Activated T-cell treated with anti-CD3 and anti-CD28 coated beads, Interleukin-2, amount 50 U/mL, for 72 hours (primary cell): ENCODE results near the gene SAMD4A. TPM values are rescaled to one million over a fixed set of nuclear protein-coding genes. Genes with fewer than 3 reads are reported as not detected.

Experiments used
- ATAC-seq, 2 donors: fragments of 150-1000 bp; cut with Tn5 transposase; replicated peaks in 1 of 2; 2 replicates each; pipeline ENCODE4 v1.10.0; 2021; ENCODE audit warnings: moderate library complexity in 2 of 2, mild to moderate bottlenecking in 1 of 2
- DNase-seq, 2 donors: peaks; one replicate each; pipeline ENCODE4 v3.0.0; 2021 to 2022; ENCODE audit warnings: mixed read lengths in 1 of 2
- H3K27ac Mint-ChIP-seq: one replicate; pipeline ENCODE4 v1.8.0; 2022; ENCODE audit warnings: mild to moderate bottlenecking, moderate library complexity, mixed read lengths
- H3K27me3 Mint-ChIP-seq: one replicate; pipeline ENCODE4 v1.8.0; 2022; ENCODE audit warnings: low read depth, mixed read lengths
- H3K36me3 Mint-ChIP-seq, 2 donors: one replicate each; pipeline ENCODE4 v1.8.0; 2022; ENCODE audit warnings: mixed read lengths in 2 of 2, mild to moderate bottlenecking in 1 of 2; ENCODE audit not compliant: insufficient read depth in 2 of 2
- H3K4me1 Mint-ChIP-seq: one replicate; pipeline ENCODE4 v1.8.0; 2022; ENCODE audit warnings: low read depth, mixed read lengths
- H3K4me3 Mint-ChIP-seq, 2 donors: one replicate each; pipeline ENCODE4 v1.8.0; 2022; ENCODE audit warnings: mild to moderate bottlenecking in 2 of 2, mixed read lengths in 2 of 2, moderate library complexity in 2 of 2
- H3K9me3 Mint-ChIP-seq, 2 donors: one replicate each; pipeline ENCODE4 v1.8.0; 2022; ENCODE audit warnings: mixed read lengths in 2 of 2
- total RNA-seq, 2 donors: library from RNA; stranded (reverse); gene quantifications; one replicate each; pipeline ENCODE4 v1.2.3, GENCODE V29; 2022

SAMD4A gene
- total RNA-seq, 2 donors from 2014 or later, result 8.2 to 10.1 TPM

DNA sequence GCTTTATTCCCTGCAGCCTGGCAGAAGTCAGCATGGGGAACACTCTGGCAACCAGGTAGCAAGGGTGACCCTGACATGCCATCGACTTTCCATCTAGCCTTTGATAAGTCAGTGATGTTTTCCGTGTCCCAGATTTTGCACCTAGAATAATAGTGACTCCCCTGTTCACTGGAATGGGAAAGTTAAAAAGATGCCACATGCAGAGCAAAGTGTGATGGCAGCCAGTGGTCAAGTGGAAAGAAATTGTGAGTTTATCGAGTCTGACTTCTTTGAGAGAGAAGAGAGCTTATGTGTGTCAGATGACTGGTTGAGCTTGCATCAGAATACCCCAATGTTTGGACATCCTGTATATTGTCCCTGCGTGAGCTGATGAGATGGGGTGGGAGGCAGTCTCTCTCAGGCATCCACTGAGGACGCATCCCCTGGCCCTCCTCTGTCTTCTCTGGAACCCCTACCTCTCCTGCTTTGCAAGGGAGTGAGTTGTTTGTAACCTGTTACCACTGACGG lies 187.2 kb downstream of the SAMD4A start:
- DNase-seq (no peak), ATAC-seq (peak in 1 of 2 donors; percentile 52)
- Mint-ChIP-seq H3K4me3 (no peak overlapping the region), H3K9me3 (no peaks in the 10 kb centered on the region), H3K36me3 (no peaks in the 10 kb centered on the region), H3K27me3 (peaks cover 17% of the 10 kb centered on the region), H3K4me1 (peaks cover 7% of the 10 kb centered on the region), H3K27ac (no peak overlapping the region)

DNA sequence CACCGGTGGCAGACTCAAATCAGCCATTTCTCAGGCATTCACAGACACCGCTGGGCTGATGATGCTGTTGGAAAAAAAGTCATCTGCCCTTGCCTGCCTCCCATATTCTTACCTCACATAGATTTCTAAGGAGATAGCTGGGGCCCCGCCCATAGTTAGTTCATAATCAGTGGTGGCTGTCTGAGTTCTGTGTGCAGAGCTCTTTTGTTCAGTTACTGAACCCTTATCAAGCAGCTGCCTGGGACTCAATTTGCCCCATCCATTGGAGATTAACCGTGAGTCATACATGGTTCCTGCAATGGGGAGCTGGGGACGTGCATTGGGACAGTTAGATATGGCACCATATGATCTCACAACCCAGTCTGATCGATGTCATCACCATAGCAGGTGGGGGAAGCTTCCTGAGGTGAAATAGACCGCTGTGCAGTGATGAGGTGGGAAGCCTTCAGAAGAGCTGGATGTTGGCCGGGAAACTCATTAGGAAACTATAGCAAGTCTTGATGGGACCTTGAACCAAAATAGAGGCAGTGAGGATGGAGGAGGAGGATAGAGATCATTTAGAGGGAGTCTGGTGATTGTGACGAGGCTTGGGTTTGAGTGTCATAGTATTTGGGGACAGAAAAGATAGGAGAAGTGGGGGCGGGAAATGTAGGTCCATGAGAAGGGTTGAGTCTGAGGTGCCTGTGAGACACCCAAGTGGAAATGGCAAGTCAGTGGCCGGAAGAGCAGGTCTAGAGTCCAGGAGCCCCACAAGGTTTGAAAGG lies 187.9 kb downstream of the SAMD4A start:
- peaks cover 17% of the 10 kb centered on the region for H3K27me3 Mint-ChIP-seq
- peaks cover 7% of the 10 kb centered on the region for H3K4me1 Mint-ChIP-seq
- H3K4me3 Mint-ChIP-seq, result no peak overlapping the region
- H3K27ac Mint-ChIP-seq, result no peak overlapping the region
- DNase-seq, result no peak
- ATAC-seq, result peak in 1 of 2 donors; percentile 39
- H3K9me3 Mint-ChIP-seq, result no peaks in the 10 kb centered on the region
- H3K36me3 Mint-ChIP-seq, result no peaks in the 10 kb centered on the region

DNA sequence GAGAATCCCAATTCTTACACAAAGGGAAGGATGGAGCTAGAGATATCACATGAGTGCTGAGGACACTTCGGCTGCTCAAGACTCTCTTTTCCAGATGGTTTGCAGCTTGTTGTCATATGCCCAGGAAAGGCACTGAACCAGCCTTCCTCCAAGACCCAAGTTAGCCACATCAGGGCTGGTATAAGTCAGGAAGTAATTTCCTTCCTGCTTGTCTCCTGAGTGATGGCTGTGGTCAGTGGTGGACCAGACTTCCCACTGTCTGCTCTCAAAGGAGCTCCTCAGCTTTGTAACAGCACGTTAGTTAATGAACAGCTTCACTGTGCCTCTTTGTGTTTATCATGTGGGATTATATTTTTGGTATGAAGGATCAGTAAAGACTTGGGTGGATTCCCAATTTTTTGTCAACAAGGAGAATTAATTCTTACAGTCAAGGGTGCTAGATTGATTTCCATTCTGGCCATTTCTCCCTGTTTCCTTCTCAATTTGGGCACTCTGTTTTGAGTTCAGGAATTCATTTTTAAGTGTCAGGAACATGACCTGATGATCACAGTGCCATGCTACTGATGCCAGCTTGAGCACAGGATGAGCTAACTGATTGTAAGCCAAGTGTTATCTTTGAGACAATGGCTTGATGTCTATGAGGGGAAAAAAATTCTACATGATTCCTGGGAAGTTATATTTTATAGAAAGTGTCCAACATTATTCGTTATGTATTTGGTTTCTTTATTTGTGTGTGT lies 189.9 kb downstream of the SAMD4A start:
- Mint-ChIP-seq H3K36me3 (no peaks in the 10 kb centered on the region), H3K9me3 (no peaks in the 10 kb centered on the region), H3K27me3 (peaks cover 17% of the 10 kb centered on the region), H3K27ac (no peak overlapping the region), H3K4me3 (no peak overlapping the region), H3K4me1 (peaks cover 7% of the 10 kb centered on the region)
- ATAC-seq (no peak), DNase-seq (no peak)

DNA sequence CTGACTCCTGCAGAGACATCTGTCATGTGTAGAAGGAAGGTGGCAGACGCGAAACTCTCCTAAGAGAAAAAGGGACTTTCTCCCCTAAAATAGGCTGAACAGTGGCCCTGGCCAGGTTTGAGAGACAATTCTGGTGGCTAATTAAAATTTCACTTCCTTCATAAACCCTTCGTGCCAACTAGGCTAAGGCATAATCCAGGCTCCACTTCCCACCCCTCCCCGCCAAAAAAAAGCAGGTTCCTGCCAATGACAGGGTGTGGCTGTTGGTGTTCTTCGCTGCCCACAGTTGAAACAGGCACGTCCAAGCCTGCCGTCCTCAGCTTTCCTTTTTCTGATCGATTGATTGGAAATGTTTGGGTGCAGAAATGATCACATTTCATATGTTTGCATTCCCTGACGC lies 191.1 kb downstream of the SAMD4A start:
- no peak for DNase-seq
- ATAC-seq, result no peak
- H3K4me3 Mint-ChIP-seq, result no peak overlapping the region
- no peaks in the 10 kb centered on the region for H3K36me3 Mint-ChIP-seq
- H3K27ac Mint-ChIP-seq, result no peak overlapping the region
- H3K4me1 Mint-ChIP-seq, result peaks cover 13% of the 10 kb centered on the region
- no peaks in the 10 kb centered on the region for H3K9me3 Mint-ChIP-seq
- H3K27me3 Mint-ChIP-seq, result peaks cover 9% of the 10 kb centered on the region

DNA sequence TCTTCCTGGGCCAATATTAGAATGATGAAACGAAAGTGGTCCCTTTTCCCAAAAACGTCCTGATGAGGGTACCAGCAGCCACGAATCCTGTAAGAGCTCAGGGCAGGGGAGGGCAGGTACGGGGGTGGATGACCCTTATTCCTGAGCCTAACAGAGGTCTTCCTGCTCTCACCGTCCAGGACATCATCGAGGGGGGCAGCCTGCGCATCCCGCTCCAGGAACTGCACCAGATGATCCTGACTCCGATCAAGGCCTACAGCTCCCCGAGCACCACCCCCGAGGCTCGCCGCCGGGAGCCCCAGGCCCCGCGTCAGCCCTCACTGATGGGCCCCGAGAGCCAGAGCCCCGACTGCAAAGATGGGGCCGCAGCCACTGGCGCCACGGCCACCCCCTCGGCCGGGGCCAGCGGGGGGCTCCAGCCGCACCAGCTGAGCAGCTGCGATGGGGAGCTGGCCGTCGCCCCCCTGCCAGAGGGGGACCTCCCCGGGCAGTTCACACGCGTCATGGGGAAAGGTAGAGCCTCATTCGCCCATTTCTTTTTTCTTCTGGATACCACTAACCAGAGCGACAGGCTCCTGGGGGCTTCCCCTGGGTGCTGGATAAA lies 193.2 kb downstream of the SAMD4A start:
- Mint-ChIP-seq H3K9me3 (no peaks in the 10 kb centered on the region), H3K4me3 (no peak overlapping the region), H3K36me3 (peaks cover 0 to 3% of the 10 kb centered on the region in 2 donors), H3K27ac (no peak overlapping the region), H3K27me3 (peaks cover 12% of the 10 kb centered on the region), H3K4me1 (peaks cover 13% of the 10 kb centered on the region)
- no peak for ATAC-seq
- DNase-seq, result no peak

DNA sequence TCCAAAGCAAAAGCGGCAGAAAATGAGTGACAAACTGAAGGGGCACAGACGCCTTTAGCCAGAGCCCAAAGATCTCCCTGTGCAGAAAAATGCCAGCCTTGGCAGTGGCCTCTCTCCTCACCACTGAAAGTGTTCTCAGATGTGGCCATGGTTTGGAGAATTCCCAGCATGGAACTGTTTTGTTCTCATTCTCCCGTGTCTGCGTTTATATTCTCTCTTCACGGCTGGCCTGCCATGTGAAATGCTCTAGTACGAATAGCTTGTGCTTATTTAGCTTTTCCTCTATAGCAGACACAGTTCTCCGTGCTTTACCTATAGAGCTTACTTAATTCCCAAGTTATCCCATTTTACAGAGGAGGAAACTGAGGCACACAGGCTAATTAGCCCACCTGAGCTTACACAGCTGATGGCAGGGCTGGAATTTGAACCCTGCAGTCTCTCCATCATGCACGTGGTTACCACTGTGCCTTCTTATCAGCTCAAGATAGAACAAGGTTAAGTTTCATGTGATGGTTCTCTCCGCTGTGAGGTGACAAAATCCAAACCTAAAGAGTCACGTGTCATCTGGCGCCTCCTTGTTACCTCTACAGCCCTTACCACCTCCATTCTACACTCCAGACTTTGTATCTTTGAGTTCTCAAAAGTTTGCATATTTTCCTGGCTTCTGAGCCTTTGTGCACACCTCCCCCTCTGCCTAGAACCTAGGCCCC lies 194.1 kb downstream of the SAMD4A start:
- ATAC-seq, result no peak

DNA sequence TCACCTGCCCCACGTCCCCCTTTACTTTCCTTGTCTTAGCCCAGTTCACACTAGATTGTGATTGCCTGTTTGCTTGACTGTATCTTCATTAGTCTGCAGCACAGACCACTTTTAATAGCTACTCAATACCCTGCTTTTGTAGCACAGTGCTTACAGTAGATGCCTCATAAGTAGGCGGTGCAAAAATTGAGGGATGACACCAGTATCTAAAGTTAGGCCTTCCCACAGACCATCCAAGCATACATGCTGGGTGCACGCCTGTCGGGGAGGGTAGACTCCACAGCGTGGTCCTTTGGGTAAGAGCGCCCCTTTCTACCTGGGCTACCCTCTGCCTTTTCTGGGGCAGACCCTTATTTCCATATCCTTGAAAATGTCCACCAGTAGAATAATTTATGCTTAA lies 194.9 kb downstream of the SAMD4A start:
- H3K27me3 Mint-ChIP-seq, result peaks cover 7% of the 10 kb centered on the region
- H3K9me3 Mint-ChIP-seq, result no peaks in the 10 kb centered on the region
- DNase-seq, result no peak
- peaks cover 0 to 3% of the 10 kb centered on the region in 2 donors for H3K36me3 Mint-ChIP-seq
- no peak for ATAC-seq
- H3K27ac Mint-ChIP-seq, result no peak overlapping the region
- H3K4me3 Mint-ChIP-seq, result no peak overlapping the region
- peaks cover 25% of the 10 kb centered on the region for H3K4me1 Mint-ChIP-seq

More for the DNA sequence above, 194.1 kb downstream of the SAMD4A start:
- H3K27ac Mint-ChIP-seq, result no peak overlapping the region
- no peaks in the 10 kb centered on the region for H3K9me3 Mint-ChIP-seq
- H3K36me3 Mint-ChIP-seq, result peaks cover 0 to 3% of the 10 kb centered on the region in 2 donors
- DNase-seq, result no peak
- H3K4me1 Mint-ChIP-seq, result peaks cover 17% of the 10 kb centered on the region
- H3K4me3 Mint-ChIP-seq, result no peak overlapping the region
- peaks cover 7% of the 10 kb centered on the region for H3K27me3 Mint-ChIP-seq

DNA sequence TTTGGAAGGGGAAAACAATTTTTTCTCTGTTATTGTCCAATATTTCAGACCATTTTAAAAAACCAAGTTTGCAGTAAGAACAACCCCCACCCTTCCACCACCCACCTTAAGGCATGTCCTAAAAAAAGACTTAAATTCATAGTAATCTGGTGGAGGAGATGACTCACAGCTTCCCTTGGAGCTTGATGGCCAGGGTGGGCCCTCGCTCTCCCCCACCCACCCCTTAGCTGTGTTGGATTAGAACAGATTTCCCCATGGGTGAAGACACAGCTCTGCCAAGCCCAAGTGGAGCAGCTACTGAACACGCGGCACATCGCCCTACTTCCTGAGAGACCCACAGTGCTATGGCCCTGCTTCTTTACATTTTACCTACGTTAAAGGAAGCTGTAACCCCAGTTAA lies 195.4 kb downstream of the SAMD4A start:
- H3K27me3 Mint-ChIP-seq, result peaks cover 7% of the 10 kb centered on the region
- H3K9me3 Mint-ChIP-seq, result no peaks in the 10 kb centered on the region
- no peak for DNase-seq
- peaks cover 30% of the 10 kb centered on the region for H3K4me1 Mint-ChIP-seq
- no peak overlapping the region for H3K4me3 Mint-ChIP-seq
- H3K36me3 Mint-ChIP-seq, result peaks cover 0 to 3% of the 10 kb centered on the region in 2 donors
- no peak for ATAC-seq
- H3K27ac Mint-ChIP-seq, result no peak overlapping the region

DNA sequence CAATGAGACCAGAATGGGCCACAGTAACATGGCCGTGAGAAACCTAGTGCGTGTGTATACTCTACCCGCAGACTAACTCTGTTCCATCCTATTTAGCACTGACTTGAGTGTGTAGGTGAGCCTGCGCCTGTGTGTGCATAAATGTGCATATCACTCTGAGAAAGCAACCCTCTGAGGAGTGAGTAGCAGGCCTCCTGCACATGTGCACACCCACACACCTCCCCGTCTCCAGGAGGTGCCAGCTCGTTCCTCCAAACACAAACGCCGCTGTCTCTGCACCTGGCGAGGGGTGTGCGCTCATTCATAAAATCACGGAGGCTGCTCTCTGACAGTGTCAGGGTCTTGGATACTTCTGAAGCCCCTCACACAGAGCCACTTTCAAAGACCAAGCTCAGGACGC lies 196.8 kb downstream of the SAMD4A start:
- ATAC-seq (no peak), DNase-seq (no peak)
- peaks cover 28% of the 10 kb centered on the region for H3K4me1 Mint-ChIP-seq
- peaks cover 0 to 3% of the 10 kb centered on the region in 2 donors for H3K36me3 Mint-ChIP-seq
- no peaks in the 10 kb centered on the region for H3K9me3 Mint-ChIP-seq
- H3K27ac Mint-ChIP-seq, result no peak overlapping the region
- H3K27me3 Mint-ChIP-seq, result peaks cover 12% of the 10 kb centered on the region
- no peak overlapping the region for H3K4me3 Mint-ChIP-seq

DNA sequence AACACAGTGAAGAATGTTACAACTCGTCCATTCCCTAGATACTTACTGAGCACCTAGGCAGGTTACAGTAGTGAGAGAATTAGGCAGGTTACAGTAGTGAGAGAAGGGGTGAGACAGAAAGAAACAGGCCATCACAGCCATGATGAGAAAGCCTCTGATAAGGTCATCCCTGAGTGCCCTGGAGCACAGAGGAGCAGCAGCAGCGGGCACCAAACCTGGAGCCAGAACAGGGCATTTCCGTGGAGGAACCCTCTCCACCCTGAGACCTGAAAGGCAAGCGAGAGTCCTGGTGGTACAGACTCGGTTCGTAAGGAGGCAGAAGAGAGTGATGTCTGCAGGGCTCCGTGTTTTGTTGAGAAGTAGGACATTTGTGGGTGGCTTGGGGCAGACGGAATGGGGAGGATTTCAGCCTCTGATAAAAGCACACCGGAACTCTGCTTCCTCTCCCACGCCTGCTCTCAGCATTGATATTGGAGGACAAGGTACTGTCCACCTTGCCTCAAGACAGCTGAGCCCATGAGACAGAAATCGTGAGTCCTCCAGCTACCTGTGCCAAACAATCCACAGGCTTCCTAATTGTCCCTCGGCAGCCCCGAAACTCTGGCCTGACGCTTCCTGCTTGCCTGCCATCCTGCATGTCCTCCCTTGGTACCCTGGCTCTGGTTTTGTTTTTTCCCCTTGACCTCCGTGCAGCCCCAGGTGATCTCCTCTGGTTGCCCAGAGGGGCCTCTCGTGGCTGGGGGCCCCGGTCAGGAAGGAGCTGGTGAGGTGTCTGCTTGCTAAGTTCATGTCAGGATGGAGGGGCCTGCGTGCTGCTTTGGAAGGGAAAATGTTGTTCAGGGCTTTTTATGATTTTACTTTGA lies 199.6 kb downstream of the SAMD4A start:
- peak in 1 of 2 donors; percentile 23 for ATAC-seq
- Mint-ChIP-seq H3K27ac (no peak overlapping the region), H3K4me3 (no peak overlapping the region), H3K36me3 (peaks cover 0 to 3% of the 10 kb centered on the region in 2 donors), H3K9me3 (no peaks in the 10 kb centered on the region), H3K27me3 (peaks cover 23% of the 10 kb centered on the region), H3K4me1 (peaks cover 28% of the 10 kb centered on the region)
- DNase-seq, result no peak

DNA sequence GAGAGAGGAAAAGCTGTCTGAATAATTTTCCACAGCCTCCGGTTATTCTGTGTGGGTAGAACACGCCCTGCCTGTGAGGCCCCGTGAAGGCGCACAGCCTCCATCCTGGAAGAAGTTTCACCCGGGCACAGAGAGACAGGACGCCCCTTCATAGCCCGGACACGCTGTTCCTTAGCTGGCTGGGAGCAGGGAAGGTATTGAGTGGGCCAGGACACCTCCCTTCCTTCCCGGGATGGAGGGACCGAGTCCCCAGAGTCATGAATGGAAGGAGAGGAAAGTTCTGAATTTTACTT lies 200.2 kb downstream of the SAMD4A start:
- Mint-ChIP-seq H3K4me3 (no peak overlapping the region), H3K27me3 (peaks cover 23% of the 10 kb centered on the region), H3K27ac (no peak overlapping the region), H3K4me1 (peaks cover 30% of the 10 kb centered on the region), H3K36me3 (peaks cover 0 to 3% of the 10 kb centered on the region in 2 donors), H3K9me3 (no peaks in the 10 kb centered on the region)
- ATAC-seq, result peak in 1 of 2 donors; percentile 21
- no peak for DNase-seq

DNA sequence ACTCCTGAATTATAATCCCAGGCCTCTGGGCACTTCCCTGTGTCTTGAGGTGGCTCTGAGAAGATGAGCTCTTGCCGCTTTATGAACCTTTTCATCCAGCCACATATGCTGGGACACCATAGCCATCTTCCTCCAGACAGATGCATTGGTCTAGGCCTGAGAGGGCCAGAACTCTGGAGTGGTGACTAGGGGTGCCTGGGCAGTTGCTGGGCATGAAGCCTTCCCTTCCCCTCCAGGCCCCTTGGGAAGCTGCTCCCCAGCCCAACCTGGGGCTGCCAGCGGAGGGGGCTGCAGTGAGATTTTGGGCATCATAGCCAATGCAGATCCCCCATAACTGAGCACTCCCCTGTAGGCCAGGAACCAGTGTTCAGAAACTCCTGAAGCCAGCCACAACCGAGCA lies 200.5 kb downstream of the SAMD4A start:
- no peak for DNase-seq
- Mint-ChIP-seq H3K4me1 (peaks cover 30% of the 10 kb centered on the region), H3K27me3 (peaks cover 23% of the 10 kb centered on the region), H3K27ac (no peak overlapping the region), H3K4me3 (no peak overlapping the region), H3K9me3 (no peaks in the 10 kb centered on the region), H3K36me3 (peaks cover 0 to 3% of the 10 kb centered on the region in 2 donors)
- no peak for ATAC-seq
